Measurements from ENCODE around the gene SLIT1.
A peak's percentile ranks its signal among the peaks of the same experiment; 100 is the strongest.

SLIT1 gene

DNA sequence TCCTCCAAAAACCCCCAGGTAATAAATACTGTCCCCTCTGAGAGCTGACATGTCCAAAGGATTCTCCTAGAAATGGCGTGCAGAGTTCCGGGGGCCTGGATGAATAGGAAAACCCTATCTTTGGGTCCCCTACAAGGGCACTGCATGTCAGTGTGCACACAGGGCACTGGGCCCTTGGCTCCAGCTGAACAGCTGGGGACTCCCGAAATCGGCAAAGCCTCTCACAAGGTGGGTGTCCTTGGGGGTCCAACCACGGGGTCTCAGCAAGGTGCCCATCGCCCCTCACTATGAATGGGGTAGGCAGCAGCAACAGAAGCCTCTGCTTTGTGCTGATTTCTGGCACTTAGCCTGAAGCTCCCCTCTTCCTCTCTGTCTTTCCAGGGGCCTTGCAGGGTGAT is 46.1 kb downstream of the SLIT1 start:
- no peak for DNase-seq (ENCODE audit: low read depth in 1 of 2, low spot score in 1 of 2)
- no peak for TF ChIP-seq JUND (IDR thresholded peaks at IDR 0.05; ENCODE audit: low read depth)
- in situ Hi-C loops (cut with HindIII; ENCODE audit: low pct_unique_long_range_greater_than_20kb, low sequenced_read_pairs) = no loop called here

DNA sequence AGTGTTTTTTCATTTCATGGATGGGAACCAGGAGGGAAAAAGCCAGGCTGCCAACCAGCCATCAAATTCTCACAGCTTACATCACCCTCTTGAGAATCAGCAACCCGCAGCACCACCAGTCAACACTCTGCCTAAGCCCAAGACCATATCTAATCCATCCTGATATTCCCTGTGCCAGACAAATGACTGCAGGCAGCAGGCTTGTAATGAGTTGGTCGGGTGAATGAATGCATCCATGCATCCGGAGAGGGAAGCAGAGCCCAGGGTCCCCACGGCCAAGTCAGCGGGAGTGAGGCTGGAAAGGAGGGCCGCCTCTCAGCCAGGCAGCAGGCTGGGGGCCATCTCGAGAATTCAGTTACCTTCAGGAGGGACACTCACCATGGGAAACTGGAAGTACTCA is 46.9 kb downstream of the SLIT1 start:
- no peak for DNase-seq (ENCODE audit: low read depth in 1 of 2, low spot score in 1 of 2)
- in situ Hi-C loops (cut with HindIII; ENCODE audit: low pct_unique_long_range_greater_than_20kb, low sequenced_read_pairs) = no loop called here
- TF ChIP-seq JUND (IDR thresholded peaks at IDR 0.05; ENCODE audit: low read depth) = no peak

DNA sequence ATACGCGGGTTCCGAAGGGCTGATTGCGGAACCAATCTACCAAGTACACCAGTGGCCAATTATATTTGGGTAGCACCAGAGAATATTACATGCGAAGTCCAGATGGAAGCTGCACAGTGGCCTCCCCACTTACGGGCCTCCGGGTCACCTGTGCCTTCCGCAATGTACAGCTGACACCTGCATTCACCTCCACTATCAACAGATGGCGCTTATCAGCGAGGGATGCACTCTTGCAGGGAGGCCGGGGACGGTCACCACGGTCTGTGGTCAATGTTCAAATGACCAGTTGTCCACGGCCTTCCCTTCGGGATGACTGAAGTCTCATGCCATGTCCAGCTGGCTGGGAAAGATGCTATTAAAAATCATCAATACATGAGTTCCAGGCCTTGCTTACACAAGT is 47.6 kb downstream of the SLIT1 start:
- in situ Hi-C loops (cut with HindIII; ENCODE audit: low pct_unique_long_range_greater_than_20kb, low sequenced_read_pairs) = no loop called here
- no peak for TF ChIP-seq JUND (IDR thresholded peaks at IDR 0.05; ENCODE audit: low read depth)
- DNase-seq (ENCODE audit: low read depth in 1 of 2, low spot score in 1 of 2) = no peak

DNA sequence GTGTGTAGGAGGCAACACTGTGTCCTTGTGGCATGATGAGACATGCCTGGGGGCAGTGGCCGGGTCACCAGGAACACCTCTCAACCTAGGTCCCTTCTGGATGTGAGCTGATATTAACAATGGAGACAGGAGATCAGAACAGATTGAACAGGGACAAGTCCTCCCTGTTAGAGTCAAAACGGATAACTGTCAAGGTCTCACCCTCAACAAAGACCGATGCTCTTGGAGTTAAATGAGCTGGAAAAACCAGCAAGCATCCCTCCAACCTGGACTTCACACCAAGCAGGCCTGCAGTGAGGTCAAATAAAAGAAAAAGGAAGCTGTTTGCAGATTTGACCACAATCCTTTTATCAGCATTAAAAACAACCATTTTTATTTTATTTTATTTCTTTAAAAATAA is 49.0 kb downstream of the SLIT1 start:
- in situ Hi-C loops (cut with HindIII; ENCODE audit: low pct_unique_long_range_greater_than_20kb, low sequenced_read_pairs) = no loop called here

DNA sequence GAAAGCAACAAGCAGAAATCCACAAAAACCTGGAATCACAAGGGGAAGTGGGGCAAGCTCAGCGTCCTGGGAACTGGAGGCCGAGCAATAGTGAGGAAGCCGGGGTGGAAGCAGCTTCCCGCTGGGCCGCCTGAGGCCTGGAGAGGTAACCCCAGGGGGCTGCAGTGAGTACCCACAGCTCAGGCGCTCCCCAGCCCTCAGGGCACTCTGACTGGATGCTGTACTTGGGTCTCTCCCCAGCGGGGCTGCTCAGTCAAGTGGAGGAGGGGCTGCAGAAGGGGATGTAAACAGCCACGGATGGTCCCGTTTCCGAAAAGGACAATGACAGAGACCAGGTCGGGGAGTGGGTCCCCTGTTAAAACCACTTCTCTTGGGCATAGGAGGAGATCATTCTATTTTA is 50.3 kb downstream of the SLIT1 start:
- no peak for DNase-seq (ENCODE audit: low read depth in 1 of 2, low spot score in 1 of 2)
- TF ChIP-seq JUND (IDR thresholded peaks at IDR 0.05; ENCODE audit: low read depth) = no peak
- in situ Hi-C loops (cut with HindIII; ENCODE audit: low pct_unique_long_range_greater_than_20kb, low sequenced_read_pairs) = no loop called here

More for the DNA sequence above, 49.0 kb downstream of the SLIT1 start:
- DNase-seq (ENCODE audit: low read depth in 1 of 2, low spot score in 1 of 2) = no peak
- TF ChIP-seq JUND (IDR thresholded peaks at IDR 0.05; ENCODE audit: low read depth) = no peak

DNA sequence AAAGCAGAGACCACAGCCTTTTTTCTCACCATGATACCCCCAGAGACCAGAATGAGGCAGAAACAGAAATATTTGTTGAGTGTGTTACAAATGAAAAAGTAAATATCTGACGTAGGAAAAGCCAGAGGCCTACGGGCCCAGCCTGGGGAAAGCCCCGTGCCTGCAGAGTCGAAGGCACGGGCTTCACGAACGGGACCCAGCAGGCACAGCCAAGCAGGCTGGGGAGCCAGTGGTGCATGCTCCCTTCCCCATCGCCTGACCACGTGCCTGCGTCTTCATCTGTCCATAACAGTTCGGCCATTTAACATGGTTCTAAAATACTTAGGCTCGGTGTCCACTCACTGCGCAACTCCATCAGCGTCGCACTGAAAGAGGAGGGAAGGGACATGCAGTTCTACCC is 50.8 kb downstream of the SLIT1 start:
- no peak for TF ChIP-seq JUND (IDR thresholded peaks at IDR 0.05; ENCODE audit: low read depth)
- DNase-seq (ENCODE audit: low read depth in 1 of 2, low spot score in 1 of 2) = no peak
- in situ Hi-C loops (cut with HindIII; ENCODE audit: low pct_unique_long_range_greater_than_20kb, low sequenced_read_pairs) = no loop called here

DNA sequence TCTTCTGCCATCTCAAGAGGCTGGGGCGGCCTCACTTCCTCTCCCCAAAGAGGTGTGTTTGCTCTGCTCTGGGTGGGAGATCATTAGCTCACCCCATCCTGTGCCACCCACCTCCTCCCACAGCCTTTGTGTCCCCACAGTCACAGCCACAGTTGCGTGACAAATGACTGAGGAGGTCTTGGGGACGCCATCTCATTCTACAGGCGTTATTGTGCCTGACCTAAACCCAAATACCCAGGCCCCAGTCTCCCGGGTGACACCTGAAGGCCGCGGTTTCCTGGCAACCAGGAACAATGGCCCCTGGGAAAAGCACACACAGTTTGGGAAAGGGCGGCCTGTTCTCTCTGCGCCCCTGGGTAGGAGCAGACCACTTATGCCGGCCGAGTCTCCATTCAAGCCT is 51.6 kb downstream of the SLIT1 start:
- no peak for DNase-seq (ENCODE audit: low read depth in 1 of 2, low spot score in 1 of 2)
- in situ Hi-C loops (cut with HindIII; ENCODE audit: low pct_unique_long_range_greater_than_20kb, low sequenced_read_pairs) = no loop called here
- TF ChIP-seq JUND (IDR thresholded peaks at IDR 0.05; ENCODE audit: low read depth) = no peak

DNA sequence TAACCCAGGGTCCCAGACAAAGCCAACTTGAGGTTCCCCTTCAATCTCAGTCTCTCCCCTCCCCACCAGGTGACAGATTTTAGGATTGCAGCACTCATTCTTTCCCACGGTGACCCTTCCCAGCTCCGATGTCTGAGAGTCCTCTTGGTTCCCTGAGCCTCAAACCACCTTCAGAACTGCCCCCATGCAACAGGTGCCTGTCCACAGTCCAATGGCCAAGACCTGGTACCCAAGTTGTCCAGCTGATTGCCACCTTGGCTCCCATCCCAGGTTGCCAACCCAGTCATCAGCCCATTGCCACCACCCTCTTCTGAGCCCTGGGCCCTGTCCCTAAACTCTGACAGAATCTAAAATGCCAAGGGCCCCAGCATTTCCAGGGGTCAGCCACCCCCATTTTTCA is 53.5 kb downstream of the SLIT1 start:
- no peak for TF ChIP-seq JUND (IDR thresholded peaks at IDR 0.05; ENCODE audit: low read depth)
- in situ Hi-C loops (cut with HindIII; ENCODE audit: low pct_unique_long_range_greater_than_20kb, low sequenced_read_pairs) = no loop called here
- DNase-seq (ENCODE audit: low read depth in 1 of 2, low spot score in 1 of 2) = no peak

DNA sequence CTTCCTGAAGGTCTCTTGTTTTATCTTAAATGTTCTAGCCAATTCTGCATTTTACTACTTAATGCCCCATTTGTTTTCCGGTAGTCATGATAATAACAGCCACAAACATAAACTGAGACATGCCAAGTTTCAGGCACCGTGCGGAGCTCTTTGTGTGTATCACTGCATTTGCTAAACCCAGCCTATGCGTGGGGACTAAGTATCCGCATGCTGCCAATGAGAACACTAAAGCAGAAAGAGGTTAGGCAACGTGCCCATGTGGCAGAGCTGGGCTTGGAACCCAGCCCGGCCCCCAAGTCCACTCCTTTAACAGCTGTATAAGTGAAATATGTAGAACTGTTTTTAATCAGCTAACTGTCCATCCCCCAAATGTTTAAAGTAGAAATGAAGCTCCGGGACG is 54.1 kb downstream of the SLIT1 start:
- DNase-seq (ENCODE audit: low read depth in 1 of 2, low spot score in 1 of 2) = no peak
- no peak for TF ChIP-seq JUND (IDR thresholded peaks at IDR 0.05; ENCODE audit: low read depth)
- in situ Hi-C loops (cut with HindIII; ENCODE audit: low pct_unique_long_range_greater_than_20kb, low sequenced_read_pairs) = no loop called here

DNA sequence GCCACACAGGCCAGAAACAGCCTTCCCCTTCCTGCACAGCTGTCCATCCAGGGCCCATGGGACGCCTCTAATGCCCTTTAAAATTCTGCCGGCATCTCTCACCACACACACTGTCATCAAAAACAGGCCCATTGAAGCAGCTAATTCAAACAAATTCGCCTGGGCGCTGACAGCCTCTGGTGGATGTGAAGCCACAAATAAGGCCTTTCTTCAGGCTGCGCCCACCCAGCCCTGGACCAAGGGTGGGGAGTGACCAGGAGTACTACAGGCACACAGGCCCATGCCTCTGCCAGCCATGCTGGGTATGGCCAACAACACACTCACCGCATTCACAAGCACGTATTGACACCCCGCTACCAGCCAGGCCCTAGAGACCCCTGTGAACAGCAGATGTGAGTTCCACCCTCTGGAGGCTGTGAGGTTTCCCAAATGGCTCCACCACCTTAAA is 54.6 kb downstream of the SLIT1 start:
- DNase-seq (ENCODE audit: low read depth in 1 of 2, low spot score in 1 of 2) = no peak
- in situ Hi-C loops (cut with HindIII; ENCODE audit: low pct_unique_long_range_greater_than_20kb, low sequenced_read_pairs) = no loop called here
- no peak for TF ChIP-seq JUND (IDR thresholded peaks at IDR 0.05; ENCODE audit: low read depth)

DNA sequence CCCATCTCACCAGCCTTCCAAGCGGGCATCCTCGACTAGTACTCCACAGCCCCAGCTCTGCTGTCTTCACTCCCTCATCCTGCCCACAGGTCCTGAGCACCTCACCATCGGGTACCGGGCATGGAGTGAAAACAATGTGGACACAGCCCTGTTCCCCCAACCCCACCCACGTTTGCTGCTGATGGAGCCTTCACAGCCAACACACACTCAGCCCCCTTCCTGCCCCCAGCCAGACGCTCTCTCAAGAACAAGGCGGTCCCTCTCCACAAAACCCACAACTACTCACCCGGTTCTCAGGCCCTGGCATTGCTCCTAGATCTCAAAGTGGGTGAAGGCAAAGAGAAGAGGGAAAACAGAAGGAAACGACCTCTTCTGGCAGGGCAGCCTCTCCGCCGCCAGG is 56.1 kb downstream of the SLIT1 start:
- in situ Hi-C loops (cut with HindIII; ENCODE audit: low pct_unique_long_range_greater_than_20kb, low sequenced_read_pairs) = no loop called here
- DNase-seq (ENCODE audit: low read depth in 1 of 2, low spot score in 1 of 2) = no peak
- no peak for TF ChIP-seq JUND (IDR thresholded peaks at IDR 0.05; ENCODE audit: low read depth)

DNA sequence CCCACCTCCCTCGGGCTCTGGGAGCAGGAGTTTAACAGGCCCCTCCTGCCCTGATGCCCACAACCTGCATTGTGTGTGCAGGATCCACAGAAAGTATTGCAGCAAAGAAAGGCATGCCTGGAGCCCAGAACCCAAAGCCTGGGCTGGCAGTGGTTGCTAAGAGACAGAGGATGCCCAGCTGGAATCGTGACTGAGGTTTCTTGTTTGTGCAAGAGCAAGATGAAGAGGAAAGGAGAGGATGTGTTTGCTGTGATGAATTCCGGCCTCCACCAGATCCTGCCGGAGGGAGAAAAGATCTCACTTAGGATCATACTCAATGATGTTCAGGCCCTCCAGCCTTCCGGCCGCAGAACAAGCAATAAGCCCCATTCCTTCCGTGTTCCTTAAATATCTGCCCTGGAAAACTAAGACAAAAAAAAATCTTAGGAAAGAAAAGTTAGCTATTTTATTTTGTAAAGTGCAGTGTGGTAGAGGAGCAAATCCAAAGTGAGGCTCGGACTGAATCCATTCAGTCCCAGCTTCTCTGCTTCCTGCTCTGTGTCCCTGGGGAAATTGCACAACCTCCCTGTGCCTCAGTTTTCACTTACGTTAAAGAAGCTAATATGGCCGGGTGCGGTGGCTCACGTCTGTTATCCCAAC is 57.1 kb downstream of the SLIT1 start:
- no peak for TF ChIP-seq JUND (IDR thresholded peaks at IDR 0.05; ENCODE audit: low read depth)
- in situ Hi-C loops (cut with HindIII; ENCODE audit: low pct_unique_long_range_greater_than_20kb, low sequenced_read_pairs) = no loop called here
- peak in 1 of 2 experiments; percentile 48 for DNase-seq (ENCODE audit: low read depth in 1 of 2, low spot score in 1 of 2)

DNA sequence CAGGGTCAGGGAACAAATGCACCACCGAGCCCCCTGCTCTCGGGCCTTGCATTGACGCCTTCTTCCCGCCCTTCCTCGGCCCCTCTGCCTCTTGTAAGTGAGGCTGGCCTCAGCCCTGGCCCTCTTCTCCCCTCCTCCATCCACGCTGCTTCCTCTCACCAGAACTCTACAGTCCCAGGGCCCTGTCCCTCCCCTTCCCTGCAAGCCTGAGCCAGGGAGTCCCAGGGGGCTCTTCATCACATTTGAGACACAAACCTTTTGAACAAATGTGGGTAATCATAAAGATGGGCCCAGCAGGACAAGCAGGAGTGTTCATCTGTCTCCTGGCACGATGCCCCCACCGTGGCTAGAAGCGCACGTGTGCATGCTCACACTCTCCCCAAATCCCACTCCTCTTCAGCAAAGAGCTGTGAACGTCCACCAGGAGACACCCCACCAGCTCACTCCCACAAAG is 57.7 kb downstream of the SLIT1 start:
- TF ChIP-seq JUND (IDR thresholded peaks at IDR 0.05; ENCODE audit: low read depth) = no peak
- in situ Hi-C loops (cut with HindIII; ENCODE audit: low pct_unique_long_range_greater_than_20kb, low sequenced_read_pairs) = no loop called here
- no peak for DNase-seq (ENCODE audit: low read depth in 1 of 2, low spot score in 1 of 2)

DNA sequence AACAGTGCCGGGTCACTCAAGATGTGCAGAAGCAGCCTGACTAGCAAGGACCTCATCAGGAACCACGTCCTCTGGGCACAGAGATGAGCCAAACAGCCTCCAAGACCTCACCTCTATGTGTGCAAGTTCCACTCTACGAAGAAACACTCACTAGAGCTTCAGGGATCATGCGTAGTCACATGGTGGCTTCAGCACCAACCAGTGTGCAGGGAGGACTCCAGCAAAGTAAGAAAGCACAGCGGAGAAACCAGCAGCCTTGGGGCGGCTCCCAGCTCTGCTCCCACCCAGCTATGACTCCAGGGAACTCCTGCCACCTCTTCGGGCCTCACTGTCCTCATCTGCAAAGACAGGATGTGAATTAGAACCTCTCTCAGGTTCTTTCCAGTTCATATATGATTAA is 58.2 kb downstream of the SLIT1 start:
- no peak for DNase-seq (ENCODE audit: low read depth in 1 of 2, low spot score in 1 of 2)
- in situ Hi-C loops (cut with HindIII; ENCODE audit: low pct_unique_long_range_greater_than_20kb, low sequenced_read_pairs) = no loop called here
- no peak for TF ChIP-seq JUND (IDR thresholded peaks at IDR 0.05; ENCODE audit: low read depth)

Measured in T47D (cell line).